NAMALWA (cell line): ENCODE data around the gene SHROOM3.

ENCODE experiments used
- DNase-seq: peaks from one replicate; pipeline ENCODE4 v3.0.0-alpha.2; 2015; ENCODE audit warnings: low spot score

Gene SHROOM3

DNA sequence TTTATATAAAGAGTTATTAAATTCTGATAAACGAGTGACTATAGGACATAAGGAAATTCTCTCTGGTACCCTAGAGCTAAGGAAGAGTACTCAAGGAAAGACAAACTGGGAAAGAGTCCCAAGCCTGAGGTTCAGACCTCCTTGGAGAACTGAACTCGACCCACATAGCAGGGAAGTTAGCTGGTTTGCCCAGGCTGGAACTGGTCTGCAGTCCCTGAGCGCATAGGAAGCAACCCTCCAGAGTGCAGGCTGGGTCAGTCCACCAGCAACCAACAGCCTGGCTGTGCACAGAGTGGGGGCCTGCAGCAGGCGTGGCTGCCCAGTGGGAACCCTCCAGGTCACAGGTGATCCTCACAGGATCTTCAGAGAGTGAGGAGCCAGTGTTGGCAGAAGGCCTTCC, 348.8 kb downstream of the SHROOM3 start:
- no peak for DNase-seq

DNA sequence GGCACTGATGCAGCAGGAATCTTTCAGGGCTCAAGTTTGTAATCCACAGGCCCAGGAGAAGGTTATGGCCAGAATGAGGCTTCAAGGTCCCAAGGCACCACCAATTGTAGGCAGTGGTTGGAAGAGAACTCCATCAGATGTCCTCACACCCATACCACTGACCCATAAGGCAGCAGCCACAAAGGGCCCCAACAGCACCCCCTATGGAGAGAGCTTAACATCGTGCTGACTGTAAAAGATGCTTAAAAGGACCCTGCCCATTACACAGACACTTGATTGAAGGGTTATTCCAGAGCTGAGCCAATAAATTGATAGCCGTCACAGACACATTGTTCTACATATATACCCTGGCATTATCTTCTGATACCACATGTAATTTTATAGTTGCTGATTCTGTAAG, 349.2 kb downstream of the SHROOM3 start:
- DNase-seq, result peak; percentile 21

DNA sequence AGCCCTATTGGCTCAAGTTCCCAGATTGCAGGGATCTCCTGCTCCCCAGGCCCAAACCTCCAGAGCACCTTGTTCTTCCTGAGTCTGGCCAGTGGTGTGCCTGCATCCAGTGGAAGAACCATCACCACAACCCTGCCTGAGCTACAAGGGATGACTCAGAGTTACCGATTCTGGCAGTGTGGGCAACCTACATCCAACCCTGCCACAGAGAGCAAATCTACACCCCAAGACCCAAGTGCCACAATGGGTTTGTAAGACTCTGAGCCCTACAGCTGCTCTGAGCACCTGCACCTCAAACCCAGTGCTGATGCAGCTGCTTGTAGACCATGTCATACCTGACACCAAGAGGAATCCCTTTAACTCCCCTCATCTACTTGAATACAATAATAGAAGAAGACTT, 352.9 kb downstream of the SHROOM3 start:
- DNase-seq, result no peak

DNA sequence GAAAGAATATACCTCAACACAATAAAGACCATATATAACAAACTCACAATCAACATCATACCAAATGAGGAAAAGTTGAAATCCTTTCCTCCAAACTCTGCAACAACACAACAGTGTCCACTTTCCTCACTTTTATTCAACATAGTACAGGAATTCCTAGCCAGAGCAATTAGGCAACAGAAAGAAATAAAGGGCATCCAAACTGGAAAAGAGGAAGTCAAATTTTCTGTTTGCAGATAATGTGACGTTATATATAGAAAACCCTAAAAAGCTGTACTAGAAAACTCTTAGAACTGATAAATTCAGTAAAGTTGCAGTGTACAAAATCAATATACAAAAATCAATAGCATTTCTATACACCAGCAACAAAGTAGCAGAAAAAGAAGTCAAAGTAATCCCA, 355.3 kb downstream of the SHROOM3 start:
- DNase-seq, result no peak

DNA sequence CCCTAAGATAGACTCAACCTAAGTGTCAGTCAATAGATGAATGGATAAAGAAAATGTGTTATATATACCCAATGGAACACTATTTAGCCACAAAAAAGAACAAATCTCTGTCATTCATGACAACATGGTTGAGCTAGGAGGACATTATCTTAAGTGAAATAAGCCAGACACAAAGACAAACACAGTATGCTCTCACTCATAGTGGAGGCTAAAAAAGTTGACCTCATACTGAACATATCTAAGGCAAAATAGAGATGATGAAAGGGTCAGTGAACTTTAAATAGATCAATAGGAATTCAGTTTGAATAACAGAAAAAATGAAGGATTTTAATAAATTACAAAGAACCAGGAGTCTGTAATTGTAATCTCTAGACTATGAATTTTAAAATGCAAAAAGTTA, 356.4 kb downstream of the SHROOM3 start:
- DNase-seq, result no peak

DNA sequence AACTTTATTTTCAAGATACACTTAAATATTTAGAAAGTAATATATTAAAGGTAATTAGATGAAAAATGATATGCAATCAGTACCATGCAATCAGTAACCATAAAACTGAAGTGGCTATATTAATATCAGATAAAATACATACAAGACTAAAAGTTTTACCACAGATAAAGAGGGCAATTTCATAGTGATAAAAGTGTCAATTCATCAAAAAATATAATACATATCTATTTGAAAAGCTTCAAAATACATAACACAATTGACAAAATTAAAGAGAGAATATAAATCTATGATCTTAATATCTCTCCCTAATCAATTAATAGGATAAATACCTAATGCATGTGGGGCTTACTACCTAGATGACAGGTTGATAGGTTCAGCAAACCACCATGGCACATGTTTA, 357.4 kb downstream of the SHROOM3 start:
- DNase-seq, result no peak

DNA sequence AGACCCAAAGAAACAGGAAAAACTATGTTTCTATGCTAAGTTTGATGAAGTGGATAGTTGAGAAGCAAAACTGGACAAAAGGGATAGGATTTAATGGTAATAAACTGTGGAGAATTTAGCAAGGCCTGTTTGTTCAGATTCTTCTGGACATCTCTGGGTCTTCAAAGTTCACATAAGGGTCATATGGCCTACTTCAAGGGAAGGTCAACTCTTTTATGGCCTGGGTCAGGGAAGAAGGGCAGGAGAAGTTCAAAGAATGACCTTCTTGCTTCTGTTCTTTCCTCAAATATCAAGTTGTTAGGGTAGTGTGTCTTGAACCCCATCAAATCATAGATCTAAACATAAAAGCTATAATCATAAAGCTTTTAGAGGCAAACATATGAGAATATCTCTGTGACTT, 360.2 kb downstream of the SHROOM3 start:
- DNase-seq, result no peak

DNA sequence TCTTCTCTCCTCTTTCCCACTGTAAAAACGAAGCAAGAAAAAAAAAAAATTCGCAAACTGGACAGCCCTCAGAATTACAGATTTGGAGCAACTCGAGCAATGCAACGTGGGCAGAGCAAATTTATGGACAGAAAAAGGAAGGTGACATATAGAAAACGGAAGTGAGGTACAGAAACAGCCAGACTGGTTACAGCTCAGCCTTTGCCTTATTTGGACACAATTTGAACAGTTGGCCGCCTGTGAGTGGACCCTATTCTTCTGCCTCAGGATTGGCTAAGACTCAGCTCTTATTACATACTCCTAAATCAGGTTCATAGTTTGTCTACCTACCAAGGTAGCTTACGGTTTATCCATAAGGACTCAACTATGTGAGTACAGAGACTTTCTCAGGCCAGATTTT, 364.1 kb downstream of the SHROOM3 start:
- DNase-seq, result no peak

DNA sequence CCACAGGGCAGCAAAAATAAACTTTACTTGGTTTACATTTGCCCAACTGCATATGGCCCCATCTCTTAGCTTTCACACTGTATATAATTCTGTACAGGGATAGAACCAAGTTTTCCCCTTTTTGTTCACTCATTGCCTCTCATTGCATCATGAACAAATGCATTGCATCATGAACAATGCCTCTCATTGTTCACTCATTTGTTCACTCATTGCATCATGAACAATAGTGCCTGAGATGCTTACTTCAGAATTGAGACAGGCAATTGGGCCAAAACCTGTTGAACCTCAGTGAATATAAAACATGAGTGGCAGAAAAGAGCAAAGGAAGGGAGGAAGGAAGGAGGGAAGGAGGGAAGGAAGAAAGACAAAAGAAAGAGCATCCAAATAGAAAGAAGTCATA, 364.7 kb downstream of the SHROOM3 start:
- no peak for DNase-seq

DNA sequence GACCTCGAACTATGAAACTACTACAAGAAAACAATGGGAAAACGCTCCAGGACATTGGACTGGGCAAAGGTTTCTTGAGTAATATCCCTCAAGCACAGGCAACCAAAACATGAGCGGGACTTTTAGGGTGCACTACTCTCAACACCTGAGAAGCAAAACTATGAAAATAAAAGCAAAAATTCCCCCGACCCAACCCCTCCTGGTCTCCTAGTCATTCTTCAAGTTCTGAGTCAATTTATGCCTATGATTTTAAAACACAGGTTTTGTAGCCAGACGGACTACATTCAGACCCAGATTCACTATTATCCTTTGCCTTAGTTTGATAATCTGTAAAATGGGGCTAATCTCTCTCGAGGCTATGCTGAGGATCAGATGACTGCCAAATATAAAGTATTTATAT, 365.9 kb downstream of the SHROOM3 start:
- DNase-seq, result no peak

DNA sequence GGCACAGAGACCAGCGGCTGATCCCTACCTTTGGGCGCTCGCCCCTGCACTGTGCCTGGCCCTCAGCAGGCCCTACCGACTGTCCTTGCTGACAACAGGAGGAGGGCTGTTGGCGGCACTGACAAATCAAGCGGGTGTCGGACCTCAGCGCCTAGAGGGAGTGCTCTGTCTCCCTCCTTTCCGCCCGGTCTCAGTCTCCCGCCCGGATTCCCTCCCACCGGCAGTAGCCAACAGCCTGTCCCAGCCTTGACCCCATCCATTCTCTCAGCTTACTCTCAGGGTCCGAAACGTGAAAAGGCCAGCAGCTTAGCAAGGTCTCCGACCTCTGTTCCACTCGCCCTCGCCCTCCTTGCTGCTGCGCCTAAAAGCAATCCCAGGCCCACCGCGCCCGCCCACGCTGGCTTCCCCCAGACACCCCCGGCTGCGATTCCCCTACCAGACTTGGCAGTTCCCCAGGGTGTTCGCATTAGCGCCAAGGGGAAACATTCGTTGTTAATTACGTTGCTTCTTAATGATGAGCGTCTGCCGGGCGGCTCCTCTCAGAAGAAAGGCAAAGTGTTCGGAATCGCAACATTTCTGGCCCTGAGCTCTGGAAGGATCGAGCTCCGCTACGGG, 366.7 kb downstream of the SHROOM3 start:
- no peak for DNase-seq

DNA sequence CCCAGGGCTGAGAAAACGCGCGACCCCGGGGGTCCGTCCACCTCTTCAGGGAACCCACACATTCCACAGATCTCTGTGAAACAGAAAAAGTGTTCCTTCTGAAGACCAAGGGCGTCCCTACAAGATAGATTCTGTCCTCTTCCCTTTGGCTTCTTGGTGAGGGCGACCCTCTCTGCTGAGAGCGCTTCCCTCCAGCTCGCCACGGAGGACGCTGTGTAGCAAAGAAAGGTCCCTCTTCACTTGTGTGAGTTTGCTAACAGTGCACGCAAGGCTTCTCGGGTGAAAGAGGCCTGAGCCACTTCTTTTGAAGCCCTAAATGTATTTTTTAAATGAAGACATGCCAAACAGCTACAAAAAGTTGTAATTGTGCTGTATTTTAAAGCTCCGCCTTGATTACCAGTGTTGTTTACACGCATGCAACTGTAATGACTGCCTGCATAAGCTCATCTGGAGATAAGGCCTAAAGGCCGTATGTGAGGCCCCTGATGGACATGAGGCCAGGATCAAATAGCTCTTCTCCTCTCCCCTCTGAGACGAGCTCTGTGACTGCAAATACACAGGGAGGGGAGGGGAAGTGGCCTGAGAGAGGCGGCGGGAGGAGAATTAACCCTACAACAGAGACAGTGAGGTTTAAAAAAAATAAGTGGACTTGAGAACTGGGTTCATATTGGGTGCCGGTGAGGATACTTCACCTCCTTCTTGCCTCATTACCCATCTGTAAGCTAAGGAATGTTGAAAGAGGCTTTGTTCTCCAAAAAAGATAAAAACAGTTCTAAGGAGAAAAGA, 367.4 kb downstream of the SHROOM3 start:
- DNase-seq, result no peak

DNA sequence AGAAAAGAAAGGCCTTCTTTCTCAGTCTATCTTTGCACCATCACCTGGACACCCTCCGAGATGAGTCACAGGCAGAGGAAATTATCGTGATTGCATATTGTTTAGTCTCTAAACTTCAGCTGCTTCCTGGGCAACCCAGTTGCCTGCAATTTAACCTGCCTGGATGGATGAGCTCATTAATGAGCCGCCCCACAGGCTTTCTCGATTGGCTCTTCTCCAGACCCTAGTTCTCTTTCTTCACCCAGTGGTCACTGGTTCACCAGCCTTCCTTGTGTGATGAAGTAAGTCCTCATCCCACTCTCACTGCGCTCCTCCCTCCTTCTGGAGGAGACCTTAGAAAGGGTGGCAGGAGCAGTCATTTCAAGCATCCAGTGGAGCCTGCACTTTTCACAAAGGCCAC, 368.5 kb downstream of the SHROOM3 start:
- no peak for DNase-seq

DNA sequence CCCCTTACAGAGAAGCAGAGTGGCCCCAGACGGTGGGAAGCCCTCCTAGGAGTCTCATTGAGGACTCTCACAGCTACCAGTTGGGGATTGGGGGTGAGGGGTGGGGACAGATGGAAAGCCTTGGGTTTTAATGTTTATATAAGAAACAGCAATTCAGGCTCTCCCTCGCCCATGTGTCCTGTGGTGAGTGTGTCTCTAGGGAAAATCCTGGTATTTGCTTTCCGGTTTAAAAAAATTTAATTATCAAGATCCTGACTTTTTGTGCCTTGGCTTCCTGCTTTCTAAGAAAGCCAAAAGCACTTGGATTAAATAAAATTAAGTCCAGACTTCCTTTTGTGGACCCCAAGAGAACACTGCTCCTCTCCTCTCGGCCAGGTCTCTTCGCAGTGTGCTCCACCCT, 369.1 kb downstream of the SHROOM3 start:
- no peak for DNase-seq

DNA sequence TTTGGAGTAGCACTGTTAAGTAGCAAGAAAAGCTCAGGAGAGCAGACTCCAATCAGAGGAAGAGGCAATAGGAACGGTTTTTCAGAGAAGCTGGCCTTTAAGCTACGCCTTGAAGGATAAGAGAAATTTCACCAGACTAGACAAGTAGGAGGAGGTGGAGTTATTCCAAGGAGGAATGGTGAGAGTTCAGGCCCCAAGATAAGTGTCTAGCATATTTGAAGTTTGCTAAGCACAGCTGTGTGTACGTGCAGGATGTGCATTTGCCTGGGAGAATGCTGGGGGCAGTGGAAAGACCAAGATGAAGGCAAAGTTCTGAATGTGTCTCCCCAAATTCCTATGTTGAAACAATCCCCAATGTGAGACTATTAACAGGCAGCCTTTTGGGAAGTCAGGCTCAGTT, 371.3 kb downstream of the SHROOM3 start:
- DNase-seq, result no peak

DNA sequence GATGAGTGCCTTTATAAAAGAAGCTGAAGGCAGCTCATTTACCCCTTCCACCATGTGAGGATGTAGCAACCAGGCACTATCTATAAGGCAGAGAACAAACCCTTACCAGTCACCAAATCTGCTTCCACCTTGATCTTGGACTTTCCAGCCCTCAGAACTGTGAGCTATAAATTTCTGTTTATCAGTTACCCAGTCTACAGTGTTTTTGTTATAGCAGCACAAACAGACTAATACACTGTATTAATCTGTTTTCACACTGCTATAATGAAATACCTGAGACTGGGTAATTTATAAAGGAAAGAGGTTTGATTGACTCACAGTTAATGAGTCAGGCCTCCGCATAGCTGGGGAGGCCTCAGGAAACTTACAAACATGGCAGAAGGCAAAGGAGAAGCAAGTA, 371.7 kb downstream of the SHROOM3 start:
- no peak for DNase-seq

DNA sequence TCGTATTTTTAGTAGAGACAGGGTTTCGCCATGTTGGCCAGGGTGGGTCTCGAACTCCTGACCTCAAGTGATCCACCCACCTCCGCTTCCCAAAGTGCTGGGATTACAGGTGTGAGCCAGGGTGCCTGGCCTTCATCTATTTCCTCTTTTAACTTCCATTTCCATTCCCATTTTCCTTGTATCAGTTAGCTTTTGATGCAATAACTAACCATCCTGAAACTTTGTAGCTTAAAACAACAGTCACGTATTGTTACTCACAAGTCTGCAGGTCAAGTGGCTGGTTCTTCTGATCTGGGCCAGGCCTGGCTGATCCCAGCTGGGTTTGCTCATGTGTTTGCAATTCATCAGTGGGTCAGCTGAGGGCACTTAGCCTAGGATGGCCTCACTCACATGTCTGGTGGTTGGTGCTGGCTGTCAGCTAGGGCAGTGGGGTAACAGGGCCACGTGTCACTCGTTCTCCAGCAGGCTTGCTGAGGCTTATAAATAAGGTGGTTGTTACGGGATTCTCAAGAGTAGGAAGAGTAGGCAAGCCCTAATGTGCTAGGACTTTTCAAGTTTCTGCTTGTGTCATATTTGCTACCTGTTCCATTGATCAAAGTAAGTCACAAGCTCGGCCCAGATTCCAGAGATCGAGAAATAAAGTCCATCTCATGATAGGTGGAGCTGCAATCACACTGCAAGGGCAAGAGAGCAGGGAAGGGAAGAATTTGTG, 374.7 kb downstream of the SHROOM3 start:
- DNase-seq, result no peak

DNA sequence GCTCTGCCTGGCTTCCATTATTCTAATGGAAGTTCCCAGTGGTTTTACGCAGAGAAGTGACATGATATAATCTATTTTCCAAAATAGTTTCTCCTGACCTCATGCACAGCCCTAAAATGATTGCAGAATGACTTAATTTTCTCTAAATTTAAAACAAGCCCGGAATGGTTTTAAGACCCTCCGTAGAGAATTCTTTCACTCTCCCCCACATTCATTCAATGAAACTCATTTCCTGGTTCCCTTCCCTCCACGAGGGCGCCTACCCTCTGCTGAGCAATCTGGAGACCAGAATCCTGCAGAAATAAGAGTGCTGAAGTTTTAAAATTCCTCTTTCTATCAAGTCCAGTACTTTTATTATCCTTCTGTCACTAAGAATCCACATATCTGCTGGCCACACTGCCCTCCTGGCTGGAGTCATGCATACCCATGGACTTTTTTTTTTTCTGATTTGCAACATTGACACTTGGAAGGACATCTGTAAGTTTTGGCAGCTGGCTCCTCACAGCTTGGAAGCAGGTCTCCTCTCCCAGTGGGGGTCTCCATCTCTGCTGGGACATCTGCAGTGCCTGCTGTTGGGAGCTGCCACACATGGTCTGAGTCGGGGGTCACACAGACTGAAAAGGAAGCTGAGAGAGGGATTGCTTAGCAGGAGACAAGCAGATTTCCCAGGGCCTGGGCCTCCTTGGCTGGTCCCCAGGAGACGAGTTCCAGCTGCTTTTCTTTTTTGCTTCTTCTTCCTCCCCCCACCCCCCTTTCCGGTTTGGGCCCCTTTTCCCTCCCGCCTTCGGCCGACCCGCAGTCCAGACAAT, 376.8 kb downstream of the SHROOM3 start:
- DNase-seq, result no peak

DNA sequence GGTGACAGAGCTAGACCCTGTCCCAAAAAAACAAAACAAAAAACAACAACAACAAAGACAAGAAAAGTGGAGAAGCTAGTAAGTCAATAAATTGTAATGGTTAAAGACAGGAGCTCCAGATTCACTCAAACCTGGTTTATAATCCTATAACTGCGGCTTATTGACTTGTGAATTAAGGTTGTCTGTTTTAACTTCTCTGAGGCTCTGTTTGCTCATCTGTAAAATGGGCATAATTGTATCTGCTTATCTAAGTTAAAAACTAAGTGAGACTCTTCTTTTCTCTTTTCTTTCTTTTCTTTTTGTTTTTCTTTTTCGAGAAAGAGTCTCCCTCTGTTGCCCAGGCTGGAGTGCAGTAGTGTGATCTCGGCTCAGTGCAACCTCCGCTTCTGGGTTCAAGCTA, 378.0 kb downstream of the SHROOM3 start:
- DNase-seq, result no peak

DNA sequence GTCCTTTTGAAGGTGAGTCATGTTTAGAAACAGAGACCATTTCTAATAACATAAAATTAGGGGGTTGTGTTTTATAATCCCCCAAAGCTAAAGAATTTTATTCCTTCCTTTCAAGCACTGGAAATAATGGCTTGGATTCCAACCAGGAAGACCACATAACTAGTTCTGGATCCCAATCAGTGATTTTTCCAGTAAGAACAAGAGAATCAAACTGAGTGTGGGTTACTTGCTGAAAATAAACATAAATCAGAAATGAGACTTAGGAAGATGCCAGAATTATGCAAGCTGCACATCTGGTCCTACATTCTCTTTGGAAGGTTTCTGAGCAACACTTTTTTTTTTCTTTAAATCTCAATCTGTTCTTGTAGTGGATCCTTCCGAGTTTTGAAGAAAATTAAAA, 386.6 kb downstream of the SHROOM3 start:
- DNase-seq, result no peak

DNA sequence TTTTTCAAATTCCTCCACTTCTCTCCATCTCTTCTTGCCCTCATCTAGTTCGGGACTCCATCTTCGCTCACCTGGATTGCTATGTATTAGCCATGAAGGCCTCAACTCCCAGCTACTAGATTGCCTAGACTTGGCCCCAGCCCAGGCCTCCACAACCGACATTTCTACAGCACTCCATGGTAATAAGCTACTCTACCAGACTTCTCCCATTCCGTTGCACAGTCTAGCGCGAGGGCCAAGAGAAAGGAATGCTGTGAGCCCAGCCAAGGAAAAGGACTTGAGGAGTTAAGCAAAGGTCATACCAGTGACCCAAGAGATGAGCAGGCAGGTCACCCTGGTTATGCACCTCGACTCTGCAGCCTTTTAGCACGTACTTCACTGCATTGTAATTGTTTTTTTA, 387.3 kb downstream of the SHROOM3 start:
- no peak for DNase-seq

DNA sequence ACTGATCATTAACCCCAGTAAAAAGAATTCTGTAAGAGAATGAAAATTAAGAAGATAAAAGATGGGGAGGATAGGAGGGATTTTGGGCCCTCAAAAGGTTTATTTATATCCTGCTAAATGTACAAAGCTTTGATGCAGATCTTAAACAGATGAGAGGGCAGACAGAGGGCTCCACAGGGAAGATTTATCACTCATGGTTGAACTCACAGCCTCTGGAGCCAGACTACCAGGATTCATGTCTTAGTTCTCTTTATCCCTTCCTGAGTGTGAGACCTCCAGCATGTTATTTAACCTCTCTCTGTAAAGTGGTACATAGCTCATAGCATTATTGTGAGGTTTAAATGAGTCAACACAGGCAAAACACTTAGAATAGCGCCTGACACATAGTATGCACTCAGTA, 388.5 kb downstream of the SHROOM3 start:
- DNase-seq, result no peak

DNA sequence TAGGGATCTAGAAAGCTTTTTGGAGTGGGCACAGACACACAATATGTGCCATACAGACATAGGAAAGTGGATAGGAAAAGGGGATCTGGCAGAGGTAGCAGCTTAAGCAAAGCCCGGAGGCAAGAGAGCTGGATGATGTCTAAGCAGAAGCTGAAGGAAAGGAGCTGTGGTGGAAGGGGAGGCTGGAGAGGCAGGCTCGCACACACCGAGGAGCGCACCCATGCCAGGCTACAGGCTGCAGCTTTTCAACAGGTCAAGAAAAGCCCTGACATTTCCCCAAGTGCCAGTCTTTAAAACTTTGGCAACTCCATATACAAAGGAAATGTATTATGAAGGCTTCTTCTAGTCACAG, 395.6 kb downstream of the SHROOM3 start:
- no peak for DNase-seq
